HG03378 (cell line): Measurements from ENCODE around the gene RAB15.

Experiments used
- ATAC-seq: cut with Tn5 transposase; IDR thresholded peaks from one replicate; pipeline ENCODE4 v1.9.1; 2021; ENCODE audit warnings: mild to moderate bottlenecking, moderate library complexity; ENCODE audit not compliant: unreplicated experiment

The RAB15 gene

DNA sequence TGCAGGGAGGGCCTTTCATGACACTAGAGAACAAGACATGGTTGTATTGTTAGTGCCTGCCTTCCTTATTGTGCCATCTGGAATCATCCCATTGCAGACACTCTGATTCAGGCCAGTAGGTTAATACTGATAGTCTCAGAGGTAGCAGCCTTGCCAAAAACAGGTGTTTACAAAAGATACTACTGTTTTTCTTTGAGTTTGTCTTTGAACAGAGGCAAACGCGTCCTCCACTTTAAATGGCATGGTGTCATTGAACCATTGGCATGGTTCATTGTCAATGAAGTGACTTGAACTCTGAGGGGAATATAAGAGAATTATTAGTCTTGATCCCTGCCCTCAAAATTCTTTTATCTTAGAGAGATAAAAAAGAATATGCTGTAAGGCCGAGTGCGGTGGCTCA lies 18.8 kb upstream of the RAB15 start:
- ATAC-seq = no peak

DNA sequence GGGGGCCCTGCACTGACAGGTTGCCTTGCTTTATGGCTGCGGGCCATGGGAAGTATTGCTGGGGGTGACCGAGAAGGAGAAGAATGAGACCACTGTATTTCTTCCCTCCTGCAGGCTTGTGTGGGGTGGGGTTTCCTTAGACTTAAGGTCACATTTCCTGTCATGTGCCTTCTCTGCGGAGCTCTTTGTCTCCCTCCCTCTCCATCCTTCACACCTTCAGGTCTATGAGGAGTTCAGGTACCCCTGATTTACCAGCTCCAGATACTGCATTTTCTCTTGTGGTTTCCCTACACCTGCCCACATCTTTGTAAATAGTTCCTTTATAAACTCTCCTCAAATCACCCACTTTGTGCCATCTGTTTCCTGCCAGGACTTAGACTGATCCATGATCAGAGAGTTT lies 18.2 kb upstream of the RAB15 start:
- ATAC-seq = no peak

DNA sequence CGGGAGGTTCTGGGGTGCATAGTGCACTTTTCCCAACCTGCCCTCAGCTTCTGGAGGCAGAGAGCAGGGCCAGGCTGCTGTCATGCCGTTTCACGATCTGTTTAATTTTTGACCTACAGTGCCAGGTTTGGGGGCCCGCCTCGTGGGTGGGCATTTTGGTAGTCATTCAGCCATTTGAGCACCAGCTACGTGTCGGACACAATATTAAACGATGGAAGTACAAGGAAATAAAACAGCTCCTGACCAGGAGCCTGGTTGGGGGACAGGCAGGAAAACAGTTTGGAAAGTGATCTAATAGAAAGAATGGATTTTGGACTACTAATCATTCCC lies 15.3 kb upstream of the RAB15 start:
- peak; percentile 1 for ATAC-seq

DNA sequence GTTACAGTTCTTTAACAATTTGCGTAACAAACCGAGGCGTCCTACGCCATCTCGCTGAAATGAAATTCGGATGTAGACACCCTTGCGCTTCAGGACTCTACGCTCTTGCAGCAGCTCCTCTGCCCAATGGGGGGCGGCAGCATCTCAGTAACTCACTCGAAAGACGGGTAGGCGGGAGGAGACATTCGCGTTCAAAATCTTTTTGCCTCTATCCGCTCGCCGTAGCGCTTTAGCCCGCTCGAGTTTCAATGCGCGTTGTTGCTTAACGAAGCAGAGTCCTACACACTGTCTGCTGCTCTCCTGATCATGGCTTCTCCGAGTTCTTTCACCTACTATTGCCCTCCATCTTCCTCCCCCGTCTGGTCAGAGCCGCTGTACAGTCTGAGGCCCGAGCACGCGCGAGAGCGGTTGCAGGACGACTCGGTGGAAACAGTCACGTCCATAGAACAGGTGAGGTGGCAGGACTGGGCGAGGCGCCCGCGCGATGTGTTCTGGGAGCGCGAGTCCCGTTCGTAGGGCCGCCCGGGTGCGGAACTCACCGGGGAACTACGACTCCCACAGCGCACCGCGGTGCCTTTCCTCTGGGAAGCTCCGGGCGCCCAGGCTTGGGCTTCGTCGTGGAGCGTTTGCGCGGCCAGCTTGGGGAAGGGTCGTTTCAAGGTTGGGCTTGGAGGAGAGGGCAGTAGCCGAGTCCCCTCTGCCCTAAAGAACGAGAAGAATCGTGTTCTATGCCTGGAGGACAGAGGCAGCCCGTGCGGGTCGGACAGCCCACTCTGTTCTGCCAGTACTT lies 14.7 kb upstream of the RAB15 start, which contains the start of gene FNTB:
TSS of gene FNTB (plus strand) at position 248 of the 790 bp plus-strand sequence. CDS start at position 307, 59 bp downstream.
- peak; percentile 73 for ATAC-seq

DNA sequence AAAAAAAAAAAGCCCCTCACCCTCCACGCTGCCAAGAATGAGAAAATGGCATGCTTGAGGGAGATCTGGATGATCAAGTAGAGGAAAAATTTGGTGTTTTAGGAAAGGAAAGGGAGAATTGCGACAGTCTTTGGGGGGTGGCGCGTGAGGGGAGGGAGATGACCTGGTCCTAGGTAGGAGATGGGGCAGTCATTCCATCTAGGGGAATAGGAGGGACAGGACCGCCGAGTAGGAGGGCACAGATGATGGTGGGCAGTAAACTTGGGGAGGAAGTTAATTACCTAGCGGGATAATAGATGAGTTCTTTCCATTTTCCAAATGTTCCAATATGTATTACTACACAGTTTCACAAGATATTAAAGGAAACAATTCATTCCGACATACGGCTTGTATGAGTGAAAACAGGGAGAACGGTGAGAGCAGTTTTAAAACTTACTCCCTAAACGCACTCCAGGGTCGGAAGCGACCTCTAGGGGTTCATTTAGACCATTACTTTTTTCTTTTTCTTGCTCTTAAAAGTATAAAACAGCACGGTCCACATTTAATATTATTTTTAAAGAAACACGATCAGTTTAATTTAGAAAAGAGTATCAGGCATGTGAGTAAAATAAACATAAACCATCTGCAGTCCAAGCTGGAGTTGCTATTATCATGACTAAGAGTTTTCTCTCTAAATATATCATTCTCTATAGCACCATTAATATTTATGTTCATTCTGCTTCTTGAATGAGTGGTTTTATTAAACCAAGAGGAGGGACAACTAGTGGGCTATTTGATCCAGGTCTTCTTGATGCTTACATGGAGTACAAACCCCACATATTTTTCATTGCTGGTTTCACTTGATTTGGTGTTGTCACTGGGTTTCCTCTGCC lies 11.5 kb upstream of the RAB15 start:
- ATAC-seq = no peak

DNA sequence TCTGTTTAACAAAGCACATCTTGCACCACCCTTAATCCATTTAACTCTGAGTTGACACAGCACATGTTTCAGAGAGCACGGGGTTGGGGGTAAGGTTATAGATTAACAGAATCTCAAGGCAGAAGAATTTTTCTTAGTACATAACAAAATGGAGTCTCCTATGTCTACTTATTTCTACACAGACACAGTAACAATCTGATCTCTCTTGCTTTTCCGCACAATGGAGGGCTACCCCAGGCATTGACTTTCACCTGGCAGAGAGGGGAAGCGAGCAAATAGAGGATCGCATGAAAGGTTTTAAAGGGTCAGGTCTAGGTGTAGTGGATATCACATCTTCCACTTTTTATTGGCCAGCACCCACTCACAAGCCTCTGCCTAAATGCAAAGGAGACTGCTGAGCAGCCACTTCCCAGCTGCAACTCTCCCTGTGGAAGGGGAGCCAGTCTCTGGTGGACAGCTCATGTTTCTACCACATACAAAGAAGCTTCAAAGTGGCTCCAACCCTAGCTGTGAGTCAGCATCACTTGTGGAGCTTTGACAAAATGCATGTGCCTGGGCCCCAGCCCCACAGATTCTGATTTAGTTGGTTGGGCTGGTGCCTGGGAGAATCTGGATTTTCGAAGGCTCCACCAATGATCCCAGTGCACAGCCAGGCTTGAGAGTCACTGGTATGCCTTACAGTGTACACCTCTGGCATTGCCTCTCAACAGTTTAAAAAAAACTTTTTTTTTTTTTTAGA lies 7.4 kb upstream of the RAB15 start:
- ATAC-seq = no peak

DNA sequence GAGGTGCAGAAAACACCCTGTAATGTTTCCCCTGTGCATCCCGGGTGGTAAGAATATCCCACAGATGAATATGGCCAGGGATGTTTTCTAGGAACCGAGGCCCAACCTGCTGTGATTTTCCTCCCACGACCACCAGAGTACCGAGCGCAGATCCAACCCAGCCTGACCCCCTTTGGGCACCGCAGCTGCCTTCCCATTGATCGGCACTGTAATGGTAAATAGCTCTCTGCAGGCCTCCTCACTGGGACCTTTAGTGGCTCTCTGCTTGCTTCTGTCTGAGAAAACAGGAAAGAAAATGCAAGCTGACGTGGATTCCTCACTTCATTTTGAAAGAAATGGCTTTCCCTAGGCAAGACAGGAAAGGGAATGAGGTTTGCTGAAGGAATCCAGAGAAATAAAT lies 2.4 kb upstream of the RAB15 start:
- no peak for ATAC-seq

DNA sequence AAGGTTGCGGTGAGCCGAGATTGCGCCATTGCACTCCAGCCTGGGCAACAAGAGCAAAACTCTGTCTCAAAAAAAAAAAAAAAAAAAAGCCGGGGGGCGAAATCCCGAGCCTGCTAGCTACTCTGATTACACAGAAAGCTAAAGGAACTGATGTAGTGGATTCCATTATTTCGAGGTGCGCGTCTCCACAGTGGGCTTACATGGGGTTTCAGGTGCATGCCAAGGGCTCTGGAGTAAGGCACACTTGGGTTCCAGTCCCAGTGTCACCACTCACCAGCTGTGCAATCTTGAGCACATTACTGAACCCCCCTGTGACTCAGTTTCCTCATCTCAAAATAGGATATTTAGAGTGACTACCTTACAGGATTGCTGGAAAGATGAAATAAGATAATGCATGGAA lies 1.7 kb upstream of the RAB15 start:
- no peak for ATAC-seq

DNA sequence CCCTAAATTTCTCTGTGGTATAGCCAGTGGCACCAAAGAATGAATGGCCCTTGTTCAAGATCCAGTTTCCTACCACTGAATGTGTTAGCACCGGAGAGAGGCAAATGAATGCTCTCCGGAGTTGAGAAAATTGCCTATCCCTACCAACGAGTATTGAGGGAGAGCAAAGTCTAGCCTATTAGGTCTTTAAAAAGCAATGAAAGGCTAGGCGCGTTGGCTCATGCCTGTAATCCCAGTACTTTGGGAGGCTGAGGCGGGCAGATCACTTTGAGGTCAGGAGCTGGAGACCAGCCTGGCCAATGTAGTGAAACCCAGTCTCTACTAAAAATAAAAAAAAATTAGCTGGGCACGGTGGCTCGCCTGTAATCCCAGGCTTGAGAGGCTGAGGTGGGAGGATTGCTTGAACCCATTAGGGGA lies 898 bp upstream of the RAB15 start:
- no peak for ATAC-seq

DNA sequence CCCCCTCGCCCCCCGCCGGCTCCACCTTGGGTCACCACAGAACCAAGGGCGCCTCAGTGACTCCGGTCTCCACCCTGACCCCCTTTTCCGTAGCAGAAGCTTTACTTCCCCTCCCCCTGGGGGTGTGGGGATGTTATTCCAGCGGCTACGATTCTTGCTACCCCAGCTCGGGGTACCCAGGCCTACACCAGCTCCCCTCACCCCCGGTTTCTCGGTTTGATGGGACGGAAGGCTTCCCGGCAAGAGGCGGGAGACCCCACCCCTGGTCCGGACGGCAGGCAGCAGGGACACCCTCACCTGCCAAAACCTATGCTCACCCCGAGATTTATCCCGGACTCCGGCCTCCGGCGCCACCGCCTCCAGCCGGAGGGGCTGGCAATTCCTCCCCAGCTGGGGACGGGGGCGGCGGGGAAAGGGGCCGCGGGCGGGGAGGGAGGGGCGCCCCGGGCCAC lies 619 bp downstream of the RAB15 start:
- no peak for ATAC-seq

DNA sequence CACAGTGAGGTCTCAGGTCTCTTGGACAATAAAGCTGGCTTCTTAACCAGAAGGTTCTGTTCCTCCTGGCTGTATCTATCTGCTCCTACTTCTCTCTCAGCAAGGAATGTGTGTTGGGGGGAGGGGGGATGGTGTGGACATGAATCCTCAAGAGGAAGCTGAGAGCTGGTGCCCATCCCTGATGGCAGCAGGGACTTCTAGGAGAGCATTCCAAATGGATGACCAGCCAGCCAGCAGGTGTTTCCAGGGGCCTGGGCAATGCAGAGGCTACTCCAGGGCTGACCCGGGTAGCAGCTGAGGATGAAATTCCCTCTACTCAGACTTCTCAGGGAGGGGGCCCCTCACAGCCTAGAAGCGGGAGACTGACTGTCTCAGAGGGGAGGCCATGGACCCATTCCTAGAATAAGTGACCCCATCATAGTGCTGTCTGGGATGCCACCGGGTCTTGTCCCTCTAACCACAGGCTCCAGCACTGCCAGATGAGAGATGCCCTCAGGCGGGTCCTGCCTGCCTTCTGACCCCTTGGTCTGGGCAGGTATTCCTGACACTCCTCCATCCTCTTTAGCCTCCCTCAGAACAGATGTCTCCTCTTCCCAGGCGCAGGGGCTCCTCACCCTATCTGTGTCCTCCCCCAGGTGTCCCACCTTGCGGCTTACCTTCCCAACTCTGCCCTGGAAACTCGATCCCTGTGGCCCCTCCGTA lies 1.2 kb downstream of the RAB15 start:
- ATAC-seq = no peak

DNA sequence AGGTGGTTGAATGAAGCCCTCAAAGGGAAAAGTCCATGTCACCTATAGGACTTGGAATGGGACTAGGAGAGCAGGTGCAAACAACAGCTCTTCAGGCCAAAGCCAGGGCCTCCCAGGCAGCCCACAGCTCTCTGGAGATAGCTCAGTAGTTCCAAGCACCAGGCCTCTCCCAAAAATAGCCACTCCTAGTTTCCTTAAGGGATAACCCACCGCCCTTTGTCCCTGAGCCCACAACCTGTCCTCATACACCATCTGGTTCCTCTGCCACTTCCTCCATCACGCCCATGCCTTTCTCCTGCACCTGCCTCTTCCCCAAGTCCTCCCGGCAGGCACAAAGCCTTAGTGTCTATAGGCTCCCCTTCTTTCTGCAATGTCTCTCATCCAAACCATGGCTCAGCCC lies 2.1 kb downstream of the RAB15 start:
- no peak for ATAC-seq

DNA sequence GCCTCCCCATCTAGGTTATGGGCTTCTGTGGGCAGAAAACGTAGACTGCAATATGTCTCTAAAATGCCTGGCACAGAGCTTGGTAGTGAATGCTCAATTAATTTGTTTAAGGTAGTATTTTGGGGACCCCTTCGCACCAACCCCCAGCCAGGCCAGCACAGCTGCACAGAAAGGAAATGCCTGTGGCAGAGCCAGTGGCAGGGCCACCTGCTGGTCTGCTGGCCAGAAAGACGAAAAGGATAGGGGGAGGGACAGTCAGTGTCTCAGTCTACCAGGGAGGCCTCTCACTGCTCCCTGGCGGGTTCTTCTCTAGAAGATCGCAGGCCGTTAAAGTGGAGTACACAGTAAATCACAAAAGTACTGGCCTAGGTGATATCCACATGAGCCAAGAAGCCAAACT lies 3.5 kb downstream of the RAB15 start:
- ATAC-seq = no peak

DNA sequence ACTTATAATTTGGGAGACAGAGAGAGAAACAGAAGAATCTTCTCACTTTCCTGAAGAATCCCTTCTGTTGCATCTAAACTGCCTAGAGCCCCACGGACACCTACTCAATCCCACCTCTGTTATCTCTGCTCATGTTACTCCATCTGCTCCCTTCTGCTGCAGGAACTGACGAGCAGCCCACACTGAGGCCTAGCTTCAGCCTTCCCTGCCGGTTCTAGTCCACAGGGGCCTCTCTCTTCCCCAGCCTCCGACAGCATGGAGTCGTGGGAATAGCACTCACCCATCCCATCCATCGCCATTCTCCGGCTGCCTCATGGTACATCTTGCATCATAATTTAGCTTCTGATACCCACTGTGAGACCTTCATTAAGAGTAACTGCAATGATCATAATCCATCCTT lies 4.0 kb downstream of the RAB15 start:
- no peak for ATAC-seq

DNA sequence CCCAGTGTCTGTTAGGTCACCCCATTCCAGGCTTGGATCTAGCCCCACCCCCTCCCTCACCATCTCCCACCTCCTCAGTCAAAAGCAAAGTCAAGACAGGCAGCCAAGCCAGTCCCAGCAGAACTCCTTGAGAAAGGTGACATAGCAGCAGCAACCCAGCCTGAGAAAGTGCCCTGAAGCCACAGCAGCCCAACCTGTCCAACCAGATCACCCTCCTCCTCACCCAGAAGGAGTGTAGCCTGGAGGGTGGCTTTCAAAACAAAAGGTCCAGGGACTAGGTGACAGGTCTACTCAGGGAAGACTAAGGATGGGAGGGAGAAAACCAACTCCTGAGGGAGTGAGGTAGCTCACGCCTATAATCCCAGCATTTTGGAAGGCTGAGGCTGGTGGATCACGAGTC lies 5.2 kb downstream of the RAB15 start:
- ATAC-seq = no peak

DNA sequence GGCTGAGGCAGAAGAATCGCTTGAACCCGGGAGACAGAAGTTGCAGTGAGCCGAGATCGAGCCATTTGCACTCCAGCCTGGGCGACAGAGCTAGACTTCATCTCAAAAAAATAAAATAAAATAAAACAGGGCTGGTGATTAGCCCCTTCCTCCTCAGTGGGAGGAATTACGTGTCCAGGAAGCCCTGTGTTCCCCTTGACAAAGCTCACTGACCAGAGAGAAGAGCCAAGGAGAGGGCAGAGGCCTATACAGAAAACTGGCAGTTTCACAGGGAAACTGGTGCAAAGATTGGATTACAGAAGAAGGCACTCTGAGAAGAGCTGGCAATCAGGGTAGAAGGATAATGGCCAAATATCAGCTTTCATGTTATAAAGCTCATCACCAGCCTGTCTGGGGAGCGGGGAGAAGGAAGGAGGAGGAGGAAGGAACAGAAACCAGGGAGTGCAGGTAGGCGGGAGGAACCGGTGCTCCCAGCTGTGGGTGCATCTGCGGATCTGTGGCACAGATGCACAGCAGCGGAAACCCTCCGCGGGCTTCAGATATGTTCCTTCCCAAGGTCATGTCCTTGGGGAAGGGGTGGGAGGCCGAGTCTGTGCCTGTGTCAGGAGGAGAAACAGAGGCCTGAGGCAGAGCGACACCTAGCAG lies 6.7 kb downstream of the RAB15 start:
- ATAC-seq = no peak

DNA sequence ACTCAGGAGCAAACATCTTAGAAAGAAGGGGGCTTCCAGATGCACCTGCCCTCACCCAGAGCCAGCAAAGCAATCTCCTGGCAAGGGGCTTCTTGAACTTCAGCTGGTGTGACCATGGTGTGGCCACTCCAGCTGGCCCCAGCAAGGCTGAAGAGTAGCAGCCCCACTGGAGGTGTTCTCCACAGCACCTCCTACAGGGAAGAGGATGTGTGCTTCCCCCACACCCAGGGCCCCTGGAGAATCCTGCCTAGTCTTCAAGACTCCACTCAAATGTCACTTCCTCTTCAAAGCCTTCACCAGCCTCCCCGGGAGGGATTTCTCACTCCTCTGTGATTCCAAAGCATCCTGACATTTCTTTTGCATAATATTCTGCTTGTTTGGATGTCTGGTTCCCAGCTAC lies 8.5 kb downstream of the RAB15 start:
- no peak for ATAC-seq

DNA sequence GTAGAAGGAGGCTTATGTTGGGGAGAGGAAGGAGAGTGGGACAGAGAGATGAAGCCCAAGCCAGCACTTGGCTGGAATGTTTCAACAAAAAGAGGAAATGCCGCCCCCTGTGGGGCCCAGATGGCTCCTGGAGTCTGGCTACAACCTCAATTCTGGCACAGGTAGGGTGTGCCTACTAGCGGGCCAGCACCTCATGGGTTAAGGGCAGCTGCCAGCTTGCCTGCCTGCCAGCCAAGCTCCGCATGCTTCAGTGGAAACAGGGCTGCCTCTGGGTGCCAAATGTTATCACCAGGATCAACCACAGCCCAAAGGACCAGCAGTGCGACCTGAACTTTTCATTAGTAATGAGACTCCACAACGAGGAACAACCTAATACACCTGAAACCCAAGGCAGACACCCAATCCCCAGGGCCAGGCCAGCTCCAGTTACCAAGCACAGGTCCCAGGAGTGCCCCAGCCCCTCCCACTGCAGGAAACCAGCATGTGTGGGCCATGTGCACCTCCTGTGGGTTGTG lies 11.3 kb downstream of the RAB15 start:
- no peak for ATAC-seq

DNA sequence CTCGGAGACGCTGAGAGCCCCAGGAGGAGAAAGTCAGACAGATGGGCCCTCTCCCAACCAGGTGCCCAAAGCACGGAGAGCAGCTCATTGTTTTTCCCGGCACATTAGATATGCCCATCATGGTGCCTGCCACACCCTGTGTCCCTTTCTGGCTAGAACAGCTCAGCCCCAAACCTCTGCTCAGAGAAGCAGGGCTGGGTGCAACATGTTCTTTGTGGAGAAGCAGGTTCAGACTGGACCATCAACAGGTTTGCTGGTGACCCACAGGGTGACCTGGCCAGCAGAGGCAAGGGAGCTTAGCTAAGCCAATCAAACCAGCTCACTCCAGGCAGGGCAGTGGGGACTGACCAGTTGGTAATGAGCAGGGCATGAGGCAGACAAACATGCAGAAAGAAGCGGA lies 13.4 kb downstream of the RAB15 start:
- no peak for ATAC-seq

DNA sequence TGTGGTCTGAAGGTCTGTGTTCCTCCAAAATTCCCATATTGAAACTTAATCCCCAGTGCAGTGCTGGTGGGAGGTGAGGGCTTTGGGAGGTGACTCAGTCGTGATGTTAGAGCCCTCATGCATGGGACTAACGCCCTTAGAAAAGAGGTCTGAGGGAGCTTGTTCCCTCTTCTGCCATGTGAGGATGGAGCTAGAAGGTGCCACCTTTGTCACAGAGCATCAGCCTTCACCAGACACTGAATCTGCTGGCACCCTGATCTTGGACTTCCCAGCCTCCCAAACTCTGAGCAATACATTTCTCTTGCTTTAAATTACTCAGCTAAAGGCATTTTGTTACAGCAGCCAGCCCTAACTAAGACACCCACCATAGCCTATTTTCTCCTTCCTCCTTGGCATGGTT lies 13.9 kb downstream of the RAB15 start:
- no peak for ATAC-seq
